HG02763 (cell line): ENCODE measurements around the gene OR8B3.
"Not testable (repeated sequence)": the region's sequence is repeated elsewhere in the genome, so short reads cannot be mapped to it uniquely, and the experiment has no call there.

ENCODE experiments used
- ATAC-seq: cut with Tn5 transposase; IDR thresholded peaks from one replicate; pipeline ENCODE4 v1.9.1; 2021; ENCODE audit warnings: mild to moderate bottlenecking, moderate library complexity; ENCODE audit not compliant: unreplicated experiment

Gene OR8B3

GRCh38 chr11:124398924-124399323, at the start of gene OR8B3:
Gene OR8B3, minus strand, starts transcription at chr11:124399024. Its CDS starts 1,673 bp downstream, at chr11:124397351.
- no peak for ATAC-seq

GRCh38 chr11:124446916-124447315, 48.1 kb upstream of the OR8B3 start:
- ATAC-seq: no peak

- ATAC-seq: no peak
These were observed 46.9 kb upstream of the OR8B3 start, which contains the start of gene OR8B8 for GRCh38 chr11:124445646-124446150. Gene OR8B8, minus strand, starts transcription at chr11:124445696. Its CDS starts 4,611 bp downstream, at chr11:124441085.

- no peak for ATAC-seq
These were observed 44.0 kb upstream of the OR8B3 start for GRCh38 chr11:124442847-124443246.

GRCh38 chr11:124442442-124442841, 43.6 kb upstream of the OR8B3 start:
- no peak for ATAC-seq

- no peak for ATAC-seq
These were observed 42.7 kb upstream of the OR8B3 start for GRCh38 chr11:124441519-124441918.

- no peak for ATAC-seq
These were observed 42.3 kb upstream of the OR8B3 start for GRCh38 chr11:124441081-124441480.

- no peak for ATAC-seq
These were observed 41.8 kb upstream of the OR8B3 start for GRCh38 chr11:124440608-124441007.

- no peak for ATAC-seq
These were observed 35.9 kb upstream of the OR8B3 start for GRCh38 chr11:124434699-124435098.

GRCh38 chr11:124429599-124429998, 30.8 kb upstream of the OR8B3 start:
- ATAC-seq: no peak

- no peak for ATAC-seq
These were observed 25.6 kb upstream of the OR8B3 start, which contains the start of gene OR8B4 for GRCh38 chr11:124424384-124424921. Gene OR8B4, minus strand, starts transcription at chr11:124424871. Its CDS starts 0 bp downstream, at chr11:124424871.

GRCh38 chr11:124421043-124421442, 22.2 kb upstream of the OR8B3 start:
- no peak for ATAC-seq

- no peak for ATAC-seq
These were observed 16.6 kb upstream of the OR8B3 start for GRCh38 chr11:124415356-124415923.

GRCh38 chr11:124409906-124410305, 11.1 kb upstream of the OR8B3 start:
- ATAC-seq: no peak

GRCh38 chr11:124405581-124405980, 6.8 kb upstream of the OR8B3 start:
- no peak for ATAC-seq

- ATAC-seq: not testable (repeated sequence)
These were observed 4.4 kb upstream of the OR8B3 start for GRCh38 chr11:124403186-124403585.

- peak; percentile 68 for ATAC-seq
These were observed 3.6 kb upstream of the OR8B3 start for GRCh38 chr11:124402326-124402922.

GRCh38 chr11:124396847-124397246, 2.0 kb downstream of the OR8B3 start:
- ATAC-seq: not testable (repeated sequence)

- no peak for ATAC-seq
These were observed 4.4 kb downstream of the OR8B3 start for GRCh38 chr11:124394408-124394807.

GRCh38 chr11:124384399-124384798, 14.4 kb downstream of the OR8B3 start, which contains the start of gene OR8B2:
Gene OR8B2, minus strand, starts transcription at chr11:124384499. Its CDS starts 1,156 bp downstream, at chr11:124383343.
- no peak for ATAC-seq

GRCh38 chr11:124382857-124383256, 16.0 kb downstream of the OR8B3 start:
- not testable (repeated sequence) for ATAC-seq

- no peak for ATAC-seq
These were observed 18.2 kb downstream of the OR8B3 start for GRCh38 chr11:124380585-124380984.
